Uterus (tissue), 2 donors: ENCODE results near the gene PPP1R9A.

ENCODE experiments used
- POLR2A ChIP-seq, 2 donors: fragments of 450-650 bp; IDR thresholded peaks; one replicate each; pipeline ENCODE4 v1.6.1; 2016; ENCODE audit warnings: antibody characterized with exemption in 2 of 2, mild to moderate bottlenecking in 1 of 2, moderate library complexity in 1 of 2
- TF ChIP-seq, protein P1 (sequence below), 4 experiments: fragments of 200-600 bp in 2 of 4; fragments of 450-650 bp in 2 of 4; sonication (generic) in 2 of 4; IDR thresholded peaks; one replicate each; pipeline ENCODE4 v1.5.1; 2016 to 2019; ENCODE audit warnings: antibody characterized with exemption in 4 of 4, mild to moderate bottlenecking in 2 of 4, moderate library complexity in 1 of 4

DNA sequence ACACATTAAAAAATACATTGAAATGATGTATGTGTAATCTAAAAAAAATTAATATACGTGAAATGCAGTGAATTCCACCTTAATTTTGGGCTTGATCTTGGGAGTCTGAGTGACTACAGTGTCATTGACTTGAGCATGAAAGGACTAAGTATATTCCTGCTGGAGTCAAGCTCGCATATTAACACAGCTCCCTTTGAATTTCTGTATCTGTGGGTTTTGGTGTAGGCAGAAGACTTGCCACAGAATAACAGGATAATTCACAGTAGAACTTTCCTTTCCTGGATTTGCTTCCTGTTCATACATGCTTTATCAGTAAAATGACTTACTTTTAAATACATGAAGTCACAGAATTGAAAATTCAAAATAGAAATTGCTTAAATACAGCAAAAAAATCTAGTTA lies 55.3 kb downstream of the PPP1R9A start:
- TF ChIP-seq, protein P1, sequence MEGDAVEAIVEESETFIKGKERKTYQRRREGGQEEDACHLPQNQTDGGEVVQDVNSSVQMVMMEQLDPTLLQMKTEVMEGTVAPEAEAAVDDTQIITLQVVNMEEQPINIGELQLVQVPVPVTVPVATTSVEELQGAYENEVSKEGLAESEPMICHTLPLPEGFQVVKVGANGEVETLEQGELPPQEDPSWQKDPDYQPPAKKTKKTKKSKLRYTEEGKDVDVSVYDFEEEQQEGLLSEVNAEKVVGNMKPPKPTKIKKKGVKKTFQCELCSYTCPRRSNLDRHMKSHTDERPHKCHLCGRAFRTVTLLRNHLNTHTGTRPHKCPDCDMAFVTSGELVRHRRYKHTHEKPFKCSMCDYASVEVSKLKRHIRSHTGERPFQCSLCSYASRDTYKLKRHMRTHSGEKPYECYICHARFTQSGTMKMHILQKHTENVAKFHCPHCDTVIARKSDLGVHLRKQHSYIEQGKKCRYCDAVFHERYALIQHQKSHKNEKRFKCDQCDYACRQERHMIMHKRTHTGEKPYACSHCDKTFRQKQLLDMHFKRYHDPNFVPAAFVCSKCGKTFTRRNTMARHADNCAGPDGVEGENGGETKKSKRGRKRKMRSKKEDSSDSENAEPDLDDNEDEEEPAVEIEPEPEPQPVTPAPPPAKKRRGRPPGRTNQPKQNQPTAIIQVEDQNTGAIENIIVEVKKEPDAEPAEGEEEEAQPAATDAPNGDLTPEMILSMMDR (IDR thresholded peaks at IDR 0.05): no peak
- no peak for TF ChIP-seq POLR2A (IDR thresholded peaks at IDR 0.05)
